Effector memory CD4-positive, alpha-beta T cell (primary cell): ENCODE results near the gene GRSF1.
"Not testable (repeated sequence)": the region's sequence is repeated elsewhere in the genome, so short reads cannot be mapped to it uniquely, and the experiment has no call there.

ENCODE experiments used
- DNase-seq, 3 donors: peaks; one replicate each; pipeline ENCODE4 v3.0.0-alpha.2; 2020
- H3K27ac ChIP-seq: 2 replicates; pipeline ENCODE4 v1.7.0; 2013; ENCODE audit warnings: mild to moderate bottlenecking, low read length, moderate library complexity; ENCODE audit not compliant: insufficient read depth, poor library complexity, severe bottlenecking
- H3K27me3 ChIP-seq: replicated peaks from 2 replicates; pipeline ENCODE4 v1.7.0; 2013; ENCODE audit warnings: mild to moderate bottlenecking, low read length; ENCODE audit not compliant: insufficient read depth, control insufficient read depth, poor library complexity, severe bottlenecking
- H3K36me3 ChIP-seq: 2 replicates; pipeline ENCODE4 v1.7.0; 2013; ENCODE audit warnings: mild to moderate bottlenecking, low read length, moderate library complexity; ENCODE audit not compliant: control insufficient read depth, insufficient read depth
- H3K4me1 ChIP-seq: 2 replicates; pipeline ENCODE4 v1.7.0; 2013; ENCODE audit warnings: low read length, mild to moderate bottlenecking; ENCODE audit not compliant: control insufficient read depth, insufficient read depth, poor library complexity, severe bottlenecking
- H3K4me3 ChIP-seq: 2 replicates; pipeline ENCODE4 v1.7.0; 2013; ENCODE audit warnings: low read length, low read depth, mild to moderate bottlenecking; ENCODE audit not compliant: insufficient read depth, poor library complexity, severe bottlenecking
- H3K9me3 ChIP-seq: 2 replicates; pipeline ENCODE4 v1.7.0; 2013; ENCODE audit warnings: mild to moderate bottlenecking, low read length, moderate library complexity; ENCODE audit not compliant: control insufficient read depth

GRSF1 gene

GRCh38 chr4:70858454-70858853 lies 18.8 kb upstream of the GRSF1 start:
- no peaks in the 10 kb centered on the region for H3K36me3 ChIP-seq
- no peaks in the 10 kb centered on the region for H3K9me3 ChIP-seq
- no peak overlapping the region for H3K27ac ChIP-seq
- H3K4me3 ChIP-seq = no peak overlapping the region
- no peak for DNase-seq
- H3K4me1 ChIP-seq = no peaks in the 10 kb centered on the region
- no peaks in the 10 kb centered on the region for H3K27me3 ChIP-seq

- Histone ChIP-seq H3K27me3 (no peaks in the 10 kb centered on the region), H3K27ac (no peak overlapping the region), H3K4me1 (no peaks in the 10 kb centered on the region), H3K9me3 (no peaks in the 10 kb centered on the region), H3K4me3 (no peak overlapping the region), H3K36me3 (no peaks in the 10 kb centered on the region)
- DNase-seq = no peak
Measured at GRCh38 chr4:70855464-70855863, 15.8 kb upstream of the GRSF1 start.

DNA sequence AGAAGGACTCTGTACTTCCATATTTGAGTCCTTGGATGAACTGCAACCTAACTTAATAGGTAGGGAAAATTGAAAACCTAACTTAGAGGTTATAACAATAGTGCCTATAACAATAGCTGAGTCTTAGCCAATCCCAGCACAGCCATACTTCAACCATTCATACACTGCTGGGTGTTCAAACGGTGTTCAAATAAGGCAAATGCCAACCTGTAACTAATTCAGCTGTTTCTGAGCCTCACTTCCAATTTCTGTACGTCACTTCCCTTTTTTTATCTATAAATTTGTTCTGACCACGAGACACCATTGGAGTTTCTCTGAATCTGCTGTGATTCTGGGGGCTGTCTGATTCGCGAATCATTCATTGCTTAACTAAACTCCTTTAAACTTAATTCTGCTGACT lies 9.6 kb upstream of the GRSF1 start:
- Histone ChIP-seq H3K27ac (no peak overlapping the region), H3K36me3 (no peaks in the 10 kb centered on the region), H3K27me3 (no peaks in the 10 kb centered on the region), H3K4me3 (no peak overlapping the region), H3K9me3 (no peaks in the 10 kb centered on the region), H3K4me1 (no peaks in the 10 kb centered on the region)
- no peak for DNase-seq

GRCh38 chr4:70844180-70844579 lies 4.5 kb upstream of the GRSF1 start:
- no peak for DNase-seq
- no peaks in the 10 kb centered on the region for H3K9me3 ChIP-seq
- no peaks in the 10 kb centered on the region for H3K27me3 ChIP-seq
- H3K36me3 ChIP-seq = no peaks in the 10 kb centered on the region
- H3K27ac ChIP-seq = no peak overlapping the region
- no peak overlapping the region for H3K4me3 ChIP-seq
- H3K4me1 ChIP-seq = no peaks in the 10 kb centered on the region

GRCh38 chr4:70842761-70843435 lies 3.2 kb upstream of the GRSF1 start:
- no peak overlapping the region for H3K27ac ChIP-seq
- no peak overlapping the region for H3K4me3 ChIP-seq
- no peaks in the 10 kb centered on the region for H3K9me3 ChIP-seq
- H3K36me3 ChIP-seq = no peaks in the 10 kb centered on the region
- H3K27me3 ChIP-seq = no peaks in the 10 kb centered on the region
- DNase-seq = no peak
- peaks cover 7% of the 10 kb centered on the region for H3K4me1 ChIP-seq

DNA sequence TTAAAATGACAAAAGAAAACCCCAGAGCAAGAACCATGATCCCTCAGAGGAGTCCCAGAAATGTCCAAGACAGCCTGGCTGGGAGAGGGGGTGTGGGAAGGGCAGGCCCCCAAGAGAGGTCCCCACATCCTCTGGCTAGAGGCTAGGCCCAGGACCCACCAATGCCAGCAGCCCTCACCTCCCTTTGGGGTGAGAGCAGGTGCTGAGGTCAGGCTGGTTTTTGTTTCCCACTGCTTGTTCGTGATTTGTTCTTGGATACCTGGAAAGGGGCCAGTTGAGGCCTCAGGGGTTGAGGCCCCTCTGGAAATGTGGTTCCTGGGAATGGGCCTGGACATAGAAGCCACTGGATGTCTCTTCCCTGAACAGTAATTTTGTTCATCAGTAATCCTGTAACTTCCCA lies 2.3 kb upstream of the GRSF1 start:
- H3K4me1 ChIP-seq = peaks cover 14% of the 10 kb centered on the region
- no peaks in the 10 kb centered on the region for H3K9me3 ChIP-seq
- H3K4me3 ChIP-seq = no peak overlapping the region
- no peak for DNase-seq
- H3K27ac ChIP-seq = no peak overlapping the region
- H3K36me3 ChIP-seq = no peaks in the 10 kb centered on the region
- no peaks in the 10 kb centered on the region for H3K27me3 ChIP-seq

DNA sequence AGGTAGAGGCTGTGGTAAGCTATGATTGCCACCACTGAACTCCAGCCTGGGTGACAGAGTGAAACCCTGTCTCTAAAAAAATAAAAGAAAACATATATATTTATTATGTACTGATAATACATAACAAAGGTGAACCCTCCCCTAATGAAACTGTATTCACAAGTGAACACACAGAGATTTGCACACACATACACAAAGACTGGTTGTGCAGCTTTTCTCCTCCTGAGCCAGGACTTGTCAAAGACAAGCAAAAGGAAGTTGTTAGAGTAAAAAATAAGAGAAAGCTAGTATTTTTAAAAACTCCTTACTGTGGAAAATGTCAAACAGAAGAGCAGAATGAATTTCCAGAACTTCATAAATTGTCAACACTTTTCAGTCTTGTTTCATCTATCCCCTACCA lies 1.5 kb upstream of the GRSF1 start:
- H3K27me3 ChIP-seq = no peaks in the 10 kb centered on the region
- no peaks in the 10 kb centered on the region for H3K9me3 ChIP-seq
- peaks cover 16% of the 10 kb centered on the region for H3K4me1 ChIP-seq
- no peak overlapping the region for H3K27ac ChIP-seq
- no peak overlapping the region for H3K4me3 ChIP-seq
- no peak for DNase-seq
- no peaks in the 10 kb centered on the region for H3K36me3 ChIP-seq

DNA sequence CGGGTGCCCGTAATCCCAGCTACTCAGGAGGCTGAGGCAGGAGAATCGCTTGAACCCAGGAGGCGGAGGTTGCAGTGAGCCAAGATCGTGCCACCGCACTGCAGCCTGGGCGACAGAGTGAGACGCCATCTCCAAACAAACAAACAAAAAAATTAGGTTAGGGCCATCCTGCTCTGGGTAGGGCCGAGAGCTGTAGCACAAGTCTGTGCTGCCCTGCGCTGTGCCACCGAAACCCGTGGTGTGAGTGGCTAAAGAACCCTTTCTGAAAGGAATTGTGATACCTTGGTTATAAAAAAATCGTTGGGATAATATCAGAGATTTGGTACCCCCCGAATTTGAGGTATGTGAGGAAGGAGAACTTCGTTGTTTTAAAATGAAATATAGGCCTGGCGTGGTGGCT lies 941 bp upstream of the GRSF1 start:
- H3K9me3 ChIP-seq, DNase-seq, H3K36me3 ChIP-seq, H3K27me3 ChIP-seq, H3K27ac ChIP-seq, H3K4me3 ChIP-seq: not testable (repeated sequence)
- H3K4me1 ChIP-seq = peaks cover 16% of the 10 kb centered on the region

GRCh38 chr4:70840137-70840536 lies 447 bp upstream of the GRSF1 start:
- not testable (repeated sequence) for H3K36me3 ChIP-seq, H3K4me3 ChIP-seq, H3K27me3 ChIP-seq, H3K27ac ChIP-seq, H3K9me3 ChIP-seq
- DNase-seq = peak; percentile 58 to 63 (median 59)
- H3K4me1 ChIP-seq = peaks cover 16% of the 10 kb centered on the region

DNA sequence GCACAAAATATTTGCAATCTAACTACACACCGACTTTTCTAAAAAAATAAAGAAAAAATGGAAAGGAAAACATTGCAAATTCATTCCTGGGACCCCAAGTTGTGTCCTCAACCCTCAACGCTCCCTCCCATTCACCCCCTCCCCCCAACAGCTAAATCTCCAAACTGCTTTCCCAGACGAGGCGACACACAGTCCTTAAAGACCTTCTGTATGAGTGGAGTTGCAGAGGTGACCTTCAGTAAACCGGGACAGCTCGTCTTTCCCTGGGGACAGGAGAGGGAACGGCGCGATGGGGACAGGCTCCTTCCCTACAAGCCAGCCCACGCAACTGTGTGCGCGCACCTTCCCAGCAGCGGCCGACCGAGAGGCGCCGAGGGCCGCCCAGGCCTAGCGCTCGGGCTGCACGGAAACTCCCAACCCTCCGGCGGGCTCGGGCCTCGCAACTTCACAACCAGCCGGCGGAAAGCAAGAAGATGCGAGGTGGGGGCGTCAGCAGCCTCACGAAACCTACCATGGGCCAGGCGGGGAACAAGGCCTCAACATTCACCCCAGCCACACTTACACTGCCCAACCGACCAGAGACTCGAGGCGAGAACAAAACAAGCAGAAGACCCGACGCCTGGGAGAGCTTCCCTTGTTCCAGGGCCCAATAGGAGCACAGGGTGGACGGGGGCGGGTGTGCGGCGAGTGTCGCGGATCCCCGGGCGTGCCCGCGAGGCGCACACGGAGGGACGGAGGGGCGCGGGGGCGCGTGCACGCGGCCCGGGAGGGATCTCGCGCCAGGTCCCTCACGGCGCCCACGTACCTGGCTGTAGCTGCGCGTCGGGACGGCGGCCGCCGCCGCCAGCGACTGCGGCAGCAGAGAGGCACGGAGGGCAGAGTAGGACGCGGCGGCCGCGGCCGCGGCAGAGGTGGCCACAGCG lies 763 bp downstream of the GRSF1 start:
- Histone ChIP-seq H3K4me1 (peaks cover 16% of the 10 kb centered on the region), H3K9me3 (no peaks in the 10 kb centered on the region), H3K27me3 (no peaks in the 10 kb centered on the region), H3K4me3 (peak overlapping the region; percentile 77), H3K36me3 (peaks cover 14% of the 10 kb centered on the region), H3K27ac (peak overlapping the region; percentile 75)
- peak; percentile 42 to 54 (median 52) for DNase-seq
